HG02759 (cell line): Measurements from ENCODE around the gene SIVA1.

ENCODE experiments used
- ATAC-seq: cut with Tn5 transposase; IDR thresholded peaks from one replicate; pipeline ENCODE4 v1.9.1; 2021; ENCODE audit warnings: mild to moderate bottlenecking, moderate library complexity; ENCODE audit not compliant: unreplicated experiment

Gene SIVA1

GRCh38 chr14:104734051-104734587 lies 18.8 kb upstream of the SIVA1 start:
- no peak for ATAC-seq

GRCh38 chr14:104734601-104734990 lies 18.4 kb upstream of the SIVA1 start:
- ATAC-seq, result no peak

- ATAC-seq, result no peak
Observed at GRCh38 chr14:104734991-104735779, 17.8 kb upstream of the SIVA1 start.

GRCh38 chr14:104735830-104736642 lies 16.9 kb upstream of the SIVA1 start:
- ATAC-seq, result no peak

GRCh38 chr14:104738375-104739019 lies 14.4 kb upstream of the SIVA1 start:
- no peak for ATAC-seq

- ATAC-seq, result no peak
Observed at GRCh38 chr14:104739026-104739425, 13.9 kb upstream of the SIVA1 start.

GRCh38 chr14:104739546-104740516 lies 13.1 kb upstream of the SIVA1 start:
- ATAC-seq, result no peak

GRCh38 chr14:104741108-104741802 lies 11.7 kb upstream of the SIVA1 start:
- no peak for ATAC-seq

- no peak for ATAC-seq
Observed at GRCh38 chr14:104741803-104742251, 11.1 kb upstream of the SIVA1 start.

GRCh38 chr14:104742586-104743455 lies 10.1 kb upstream of the SIVA1 start:
- no peak for ATAC-seq

- no peak for ATAC-seq
Observed at GRCh38 chr14:104743461-104744380, 9.2 kb upstream of the SIVA1 start.

GRCh38 chr14:104744484-104744883 lies 8.5 kb upstream of the SIVA1 start:
- ATAC-seq, result no peak

- ATAC-seq, result no peak
Observed at GRCh38 chr14:104745431-104745830, 7.5 kb upstream of the SIVA1 start.

- no peak for ATAC-seq
Observed at GRCh38 chr14:104746071-104746545, 6.8 kb upstream of the SIVA1 start.

- no peak for ATAC-seq
Observed at GRCh38 chr14:104746934-104747481, 5.9 kb upstream of the SIVA1 start.

GRCh38 chr14:104747876-104748275 lies 5.1 kb upstream of the SIVA1 start:
- ATAC-seq, result no peak

GRCh38 chr14:104749111-104749649 lies 3.8 kb upstream of the SIVA1 start:
- no peak for ATAC-seq
